Measurements from ENCODE around the gene DPEP1. TPM values are rescaled to one million over a fixed set of nuclear protein-coding genes. Genes with fewer than 3 reads are reported as not detected.

DPEP1 gene
- total RNA-seq, 1 donor from 2014 or later: not detected

DNA sequence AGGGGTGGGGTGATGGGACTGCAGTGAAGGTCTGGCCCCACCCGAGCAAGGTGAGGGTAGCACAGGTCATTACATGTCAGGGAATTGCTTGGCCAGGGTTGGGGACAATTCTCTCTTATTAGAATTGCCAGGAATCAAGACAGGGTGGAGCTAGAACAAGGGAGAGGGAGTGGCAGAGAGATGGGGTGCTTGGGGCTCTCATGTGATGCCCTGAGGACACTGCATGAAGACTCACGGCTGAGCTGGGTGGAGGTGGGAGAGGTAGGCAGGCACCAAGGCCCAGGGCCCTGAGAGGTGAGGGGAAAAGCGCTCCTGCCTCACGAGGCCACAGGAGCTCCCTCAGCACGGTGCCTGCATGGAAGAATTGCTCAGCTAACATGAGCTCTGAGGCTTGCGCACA, 3.6 kb downstream of the DPEP1 start:
- Histone ChIP-seq H3K4me1 (ENCODE audit: control insufficient read depth in 3 of 3, insufficient read depth in 3 of 3, low read length in 3 of 3) (peaks cover 0 to 6% (median 0%) of the 10 kb centered on the region in 3 donors), H3K27ac (ENCODE audit: low read depth, low read length) (no peak overlapping the region)

GRCh38 chr16:89618109-89618998, 4.9 kb downstream of the DPEP1 start:
- H3K4me1 ChIP-seq (ENCODE audit: control insufficient read depth in 3 of 3, insufficient read depth in 3 of 3, low read length in 3 of 3): peaks cover 0 to 6% (median 0%) of the 10 kb centered on the region in 3 donors
- H3K27ac ChIP-seq (ENCODE audit: low read depth, low read length): no peak overlapping the region
- H3K27me3 ChIP-seq (ENCODE audit: control insufficient read depth in 3 of 3, insufficient read depth in 3 of 3, low read length in 3 of 3): peaks cover 31 to 57% (median 41%) of the 10 kb centered on the region in 3 donors
- H3K9me3 ChIP-seq (ENCODE audit: control insufficient read depth in 3 of 3, low read length in 3 of 3): no peaks in the 10 kb centered on the region
- no peaks in the 10 kb centered on the region for H3K36me3 ChIP-seq (ENCODE audit: control insufficient read depth in 3 of 3, insufficient read depth in 3 of 3, low read length in 3 of 3)
- no peak overlapping the region for H3K9ac ChIP-seq (ENCODE audit: low read depth in 1 of 3, low read length in 3 of 3)
- no peak overlapping the region for H3K4me3 ChIP-seq (ENCODE audit: low read length in 3 of 3)

More for the DNA sequence above, 3.6 kb downstream of the DPEP1 start:
- H3K4me3 ChIP-seq (ENCODE audit: low read length in 3 of 3): no peak overlapping the region
- no peaks in the 10 kb centered on the region for H3K9me3 ChIP-seq (ENCODE audit: control insufficient read depth in 3 of 3, low read length in 3 of 3)
- no peak overlapping the region for H3K9ac ChIP-seq (ENCODE audit: low read depth in 1 of 3, low read length in 3 of 3)
- no peaks in the 10 kb centered on the region for H3K36me3 ChIP-seq (ENCODE audit: control insufficient read depth in 3 of 3, insufficient read depth in 3 of 3, low read length in 3 of 3)
- peaks cover 34 to 61% (median 48%) of the 10 kb centered on the region in 3 donors for H3K27me3 ChIP-seq (ENCODE audit: control insufficient read depth in 3 of 3, insufficient read depth in 3 of 3, low read length in 3 of 3)

- H3K4me3 ChIP-seq (ENCODE audit: low read length in 3 of 3): no peak overlapping the region
- H3K9me3 ChIP-seq (ENCODE audit: control insufficient read depth in 3 of 3, low read length in 3 of 3): no peaks in the 10 kb centered on the region
- peaks cover 0 to 8% (median 0%) of the 10 kb centered on the region in 3 donors for H3K4me1 ChIP-seq (ENCODE audit: control insufficient read depth in 3 of 3, insufficient read depth in 3 of 3, low read length in 3 of 3)
- no peaks in the 10 kb centered on the region for H3K36me3 ChIP-seq (ENCODE audit: control insufficient read depth in 3 of 3, insufficient read depth in 3 of 3, low read length in 3 of 3)
- peaks cover 35 to 57% (median 49%) of the 10 kb centered on the region in 3 donors for H3K27me3 ChIP-seq (ENCODE audit: control insufficient read depth in 3 of 3, insufficient read depth in 3 of 3, low read length in 3 of 3)
- H3K9ac ChIP-seq (ENCODE audit: low read depth in 1 of 3, low read length in 3 of 3): no peak overlapping the region
- no peak overlapping the region for H3K27ac ChIP-seq (ENCODE audit: low read depth, low read length)
These were observed 6.4 kb downstream of the DPEP1 start for GRCh38 chr16:89619840-89620239.

DNA sequence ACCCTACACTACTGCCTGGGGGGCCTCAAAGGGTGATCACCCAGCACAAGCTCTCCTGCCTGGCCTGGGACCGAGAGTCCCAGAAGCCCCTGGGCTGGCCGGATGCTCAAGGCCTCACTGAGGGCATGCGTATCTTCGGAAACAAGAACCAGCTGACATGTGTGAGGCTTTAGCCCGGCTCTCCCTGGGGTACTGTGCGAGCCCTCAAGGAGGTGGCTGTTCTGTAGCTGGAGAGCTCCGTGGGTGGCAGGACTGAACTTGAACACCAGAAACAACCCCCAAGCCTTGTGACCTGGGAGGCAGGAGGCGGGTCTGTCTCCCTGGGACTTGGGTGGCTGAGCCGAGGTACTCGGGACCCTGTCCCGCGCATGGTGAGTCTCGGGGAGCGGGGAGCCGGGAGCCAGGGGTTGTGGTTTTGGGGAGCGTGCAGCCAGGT, 7.0 kb downstream of the DPEP1 start:
- H3K4me1 ChIP-seq (ENCODE audit: control insufficient read depth in 3 of 3, insufficient read depth in 3 of 3, low read length in 3 of 3): peaks cover 0 to 8% (median 0%) of the 10 kb centered on the region in 3 donors
- peaks cover 36 to 57% (median 48%) of the 10 kb centered on the region in 3 donors for H3K27me3 ChIP-seq (ENCODE audit: control insufficient read depth in 3 of 3, insufficient read depth in 3 of 3, low read length in 3 of 3)
- H3K36me3 ChIP-seq (ENCODE audit: control insufficient read depth in 3 of 3, insufficient read depth in 3 of 3, low read length in 3 of 3): no peaks in the 10 kb centered on the region
- H3K4me3 ChIP-seq (ENCODE audit: low read length in 3 of 3): no peak overlapping the region
- H3K27ac ChIP-seq (ENCODE audit: low read depth, low read length): no peak overlapping the region
- no peak overlapping the region for H3K9ac ChIP-seq (ENCODE audit: low read depth in 1 of 3, low read length in 3 of 3)
- H3K9me3 ChIP-seq (ENCODE audit: control insufficient read depth in 3 of 3, low read length in 3 of 3): no peaks in the 10 kb centered on the region

GRCh38 chr16:89621136-89621697, 7.8 kb downstream of the DPEP1 start:
- Histone ChIP-seq H3K4me3 (ENCODE audit: low read length in 3 of 3) (no peak overlapping the region), H3K36me3 (ENCODE audit: control insufficient read depth in 3 of 3, insufficient read depth in 3 of 3, low read length in 3 of 3) (no peaks in the 10 kb centered on the region), H3K4me1 (ENCODE audit: control insufficient read depth in 3 of 3, insufficient read depth in 3 of 3, low read length in 3 of 3) (peaks cover 0 to 8% (median 0%) of the 10 kb centered on the region in 3 donors), H3K9me3 (ENCODE audit: control insufficient read depth in 3 of 3, low read length in 3 of 3) (no peaks in the 10 kb centered on the region), H3K27me3 (ENCODE audit: control insufficient read depth in 3 of 3, insufficient read depth in 3 of 3, low read length in 3 of 3) (peaks cover 42 to 57% (median 51%) of the 10 kb centered on the region in 3 donors), H3K27ac (ENCODE audit: low read depth, low read length) (no peak overlapping the region), H3K9ac (ENCODE audit: low read depth in 1 of 3, low read length in 3 of 3) (no peak overlapping the region)

DNA sequence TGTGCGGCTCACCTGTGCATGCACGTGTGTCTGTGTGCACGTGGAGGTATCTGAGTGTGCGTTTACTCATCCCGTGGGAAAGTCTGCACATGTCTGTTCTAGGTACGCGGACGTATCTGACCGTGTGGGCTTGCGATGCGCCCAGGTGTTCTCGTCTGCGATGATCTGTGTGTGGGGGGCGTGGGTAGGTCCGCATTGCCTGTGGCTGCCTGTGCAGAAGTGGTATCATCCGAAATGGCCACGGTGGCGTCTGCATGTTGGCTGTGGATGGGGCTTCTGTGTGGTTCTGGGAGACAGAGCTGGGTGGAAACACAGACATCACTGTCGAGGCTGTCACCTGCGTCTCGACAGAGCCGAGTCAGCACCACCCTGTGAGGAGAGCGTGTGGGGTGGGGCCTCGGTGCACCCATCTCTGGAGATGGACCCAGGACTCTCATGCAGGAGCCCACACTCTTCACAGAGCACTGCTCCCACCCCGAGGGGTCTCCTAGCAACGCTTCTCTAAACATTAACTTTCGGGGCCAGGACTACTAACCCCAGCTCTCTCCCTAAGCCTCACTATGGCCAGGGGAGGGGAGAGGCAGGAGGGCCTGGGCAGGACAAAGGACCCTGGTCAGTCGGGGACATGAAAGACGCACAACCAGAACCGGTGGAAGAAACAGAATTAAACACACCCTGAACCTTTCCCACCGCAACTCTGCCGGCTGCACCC, 8.4 kb downstream of the DPEP1 start:
- no peaks in the 10 kb centered on the region for H3K9me3 ChIP-seq (ENCODE audit: control insufficient read depth in 3 of 3, low read length in 3 of 3)
- H3K27me3 ChIP-seq (ENCODE audit: control insufficient read depth in 3 of 3, insufficient read depth in 3 of 3, low read length in 3 of 3): peaks cover 42 to 54% (median 47%) of the 10 kb centered on the region in 3 donors
- H3K4me1 ChIP-seq (ENCODE audit: control insufficient read depth in 3 of 3, insufficient read depth in 3 of 3, low read length in 3 of 3): peaks cover 0 to 6% (median 0%) of the 10 kb centered on the region in 3 donors
- H3K27ac ChIP-seq (ENCODE audit: low read depth, low read length): no peak overlapping the region
- no peaks in the 10 kb centered on the region for H3K36me3 ChIP-seq (ENCODE audit: control insufficient read depth in 3 of 3, insufficient read depth in 3 of 3, low read length in 3 of 3)
- H3K9ac ChIP-seq (ENCODE audit: low read depth in 1 of 3, low read length in 3 of 3): no peak overlapping the region
- no peak overlapping the region for H3K4me3 ChIP-seq (ENCODE audit: low read length in 3 of 3)

DNA sequence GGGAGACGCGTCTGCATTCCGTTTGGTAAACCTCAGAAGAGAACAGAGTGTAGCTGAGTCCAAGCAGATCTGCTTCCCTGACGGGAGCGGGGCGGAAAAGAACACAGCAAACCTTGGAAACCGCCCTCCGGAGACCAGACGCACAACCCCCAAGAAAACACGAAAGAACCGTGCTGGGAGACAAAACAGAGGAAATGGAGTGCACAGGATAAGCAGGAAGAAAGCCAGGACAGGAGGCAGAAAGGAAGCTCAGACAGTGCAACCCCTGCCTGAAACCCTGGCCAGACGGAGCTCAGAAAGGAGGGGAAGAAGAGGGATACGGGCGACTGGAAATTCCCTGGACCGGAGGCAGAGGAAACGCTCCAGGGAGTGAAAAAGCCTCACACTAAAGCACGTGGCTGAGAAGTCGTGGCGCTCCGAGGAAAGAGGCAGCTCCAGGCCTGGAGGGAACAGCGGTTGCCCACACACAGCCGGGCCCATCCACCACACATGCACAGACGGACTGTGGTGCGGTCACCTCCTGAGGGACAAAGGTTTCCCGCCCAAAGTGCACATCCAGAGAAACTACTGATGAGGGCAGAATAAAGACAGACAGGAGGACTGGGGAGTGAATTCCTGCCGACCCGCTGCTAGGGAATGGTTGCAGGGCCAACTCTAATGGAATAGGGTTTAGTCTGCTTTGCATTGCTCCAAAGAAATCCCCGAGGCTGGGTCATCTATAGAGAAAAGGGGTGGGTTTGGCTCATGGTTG, 10.2 kb downstream of the DPEP1 start:
- H3K27me3 ChIP-seq (ENCODE audit: control insufficient read depth in 3 of 3, insufficient read depth in 3 of 3, low read length in 3 of 3): peaks cover 42 to 51% (median 47%) of the 10 kb centered on the region in 3 donors
- no peak overlapping the region for H3K27ac ChIP-seq (ENCODE audit: low read depth, low read length)
- peaks cover 0 to 3% (median 0%) of the 10 kb centered on the region in 3 donors for H3K4me1 ChIP-seq (ENCODE audit: control insufficient read depth in 3 of 3, insufficient read depth in 3 of 3, low read length in 3 of 3)
- H3K9ac ChIP-seq (ENCODE audit: low read depth in 1 of 3, low read length in 3 of 3): no peak overlapping the region
- no peaks in the 10 kb centered on the region for H3K9me3 ChIP-seq (ENCODE audit: control insufficient read depth in 3 of 3, low read length in 3 of 3)
- no peaks in the 10 kb centered on the region for H3K36me3 ChIP-seq (ENCODE audit: control insufficient read depth in 3 of 3, insufficient read depth in 3 of 3, low read length in 3 of 3)
- H3K4me3 ChIP-seq (ENCODE audit: low read length in 3 of 3): no peak overlapping the region

GRCh38 chr16:89624777-89625761, 11.6 kb downstream of the DPEP1 start:
- Histone ChIP-seq H3K36me3 (ENCODE audit: control insufficient read depth in 3 of 3, insufficient read depth in 3 of 3, low read length in 3 of 3) (no peaks in the 10 kb centered on the region), H3K9ac (ENCODE audit: low read depth in 1 of 3, low read length in 3 of 3) (no peak overlapping the region), H3K27me3 (ENCODE audit: control insufficient read depth in 3 of 3, insufficient read depth in 3 of 3, low read length in 3 of 3) (peaks cover 44 to 47% (median 47%) of the 10 kb centered on the region in 3 donors)

More at GRCh38 chr16:89624777-89625761, 11.6 kb downstream of the DPEP1 start:
- Histone ChIP-seq H3K4me3 (ENCODE audit: low read length in 3 of 3) (no peak overlapping the region), H3K4me1 (ENCODE audit: control insufficient read depth in 3 of 3, insufficient read depth in 3 of 3, low read length in 3 of 3) (peaks cover 0 to 3% (median 0%) of the 10 kb centered on the region in 3 donors), H3K9me3 (ENCODE audit: control insufficient read depth in 3 of 3, low read length in 3 of 3) (no peaks in the 10 kb centered on the region), H3K27ac (ENCODE audit: low read depth, low read length) (no peak overlapping the region)

Data from skeletal muscle tissue (tissue), 4 donors.